Thymus (tissue), 11 donors: Measurements from ENCODE around the gene PAM16. TPM values are rescaled to one million over a fixed set of nuclear protein-coding genes. Genes with fewer than 3 reads are reported as not detected.

Experiments used
- DNase-seq, 9 donors: peaks; one replicate each; pipeline ENCODE4 v3.0.0-alpha.2; 2013; ENCODE audit warnings: low spot score in 9 of 9, low read depth in 6 of 9, missing footprints in 1 of 9
- H3K27ac ChIP-seq, 2 donors: one replicate each; pipeline ENCODE4 v1.5.1; 2013; ENCODE audit warnings: control low read depth in 1 of 2, low read depth in 1 of 2, low read length in 1 of 2, mild to moderate bottlenecking in 1 of 2, moderate library complexity in 1 of 2
- H3K27me3 ChIP-seq, 2 donors: one replicate each; pipeline ENCODE4 v1.5.1; 2013; ENCODE audit warnings: low read length in 1 of 2; ENCODE audit not compliant: control insufficient read depth in 2 of 2, insufficient read depth in 1 of 2
- H3K36me3 ChIP-seq, 2 donors: one replicate each; pipeline ENCODE4 v1.5.1; 2013; ENCODE audit warnings: low read length in 1 of 2, mild to moderate bottlenecking in 1 of 2, moderate library complexity in 1 of 2; ENCODE audit not compliant: control insufficient read depth in 2 of 2, insufficient read depth in 2 of 2
- H3K4me1 ChIP-seq, 2 donors: one replicate each; pipeline ENCODE4 v1.5.1; 2013; ENCODE audit warnings: low read length in 2 of 2; ENCODE audit not compliant: control insufficient read depth in 2 of 2, insufficient read depth in 2 of 2
- H3K4me3 ChIP-seq, 2 donors: one replicate each; pipeline ENCODE4 v1.5.1; 2013; ENCODE audit warnings: low read length in 2 of 2, control low read depth in 1 of 2, mild to moderate bottlenecking in 1 of 2
- H3K9me3 ChIP-seq, 2 donors: one replicate each; pipeline ENCODE4 v1.5.1; 2013; ENCODE audit warnings: low read length in 1 of 2, mild to moderate bottlenecking in 1 of 2; ENCODE audit not compliant: control insufficient read depth in 2 of 2, insufficient read depth in 1 of 2
- WGBS: extraction: QIAGEN DNeasy Blood & Tissue Kit; methylation state at CpG from one replicate; pipeline ENCODE4 v1.1.7; 2013; 5-methylcytosine and 5-hydroxymethylcytosine counted together
- polyA plus RNA-seq: library from polyadenylated mRNA; stranded (reverse); fragments of 200-250 nt; gene quantifications from one replicate; pipeline ENCODE4 v1.2.3, GENCODE V29; 2013
- total RNA-seq: library from RNA; stranded (reverse); fragments of 120-200 nt; gene quantifications from one replicate; pipeline ENCODE4 v1.2.4, GENCODE V29; 2013
- donor health status: healthy.

PAM16 gene
- total and polyA plus RNA-seq, 2 donors = 33.2 to 86.9 TPM

GRCh38 chr16:4328782-4329775, 22.0 kb downstream of the PAM16 start:
- no peaks in the 10 kb centered on the region for H3K36me3 ChIP-seq
- no peak for DNase-seq
- peaks cover 13 to 34% of the 10 kb centered on the region in 2 donors for H3K27me3 ChIP-seq
- 85% methylated on average over 17 of the region's 17 CpGs for WGBS
- peaks cover 0 to 14% of the 10 kb centered on the region in 2 donors for H3K4me1 ChIP-seq
- H3K9me3 ChIP-seq = peaks cover 0 to 4% of the 10 kb centered on the region in 2 donors
- no peak overlapping the region for H3K27ac ChIP-seq
- H3K4me3 ChIP-seq = no peak overlapping the region

GRCh38 chr16:4328046-4328781, 22.9 kb downstream of the PAM16 start:
- peak overlapping the region; percentile 37 to 47 for H3K4me3 ChIP-seq
- H3K27me3 ChIP-seq = peaks cover 13 to 34% of the 10 kb centered on the region in 2 donors
- H3K9me3 ChIP-seq = peaks cover 0 to 4% of the 10 kb centered on the region in 2 donors
- H3K4me1 ChIP-seq = peaks cover 0 to 17% of the 10 kb centered on the region in 2 donors
- no peaks in the 10 kb centered on the region for H3K36me3 ChIP-seq
- DNase-seq = peak in 4 of 9 donors; percentile 48 to 78 (median 60)
- WGBS = 15% methylated on average over 30 of the region's 30 CpGs
- peak overlapping the region in 1 of 2 donors; percentile 17 for H3K27ac ChIP-seq

GRCh38 chr16:4327386-4328045, 23.6 kb downstream of the PAM16 start:
- Histone ChIP-seq H3K9me3 (peaks cover 0 to 4% of the 10 kb centered on the region in 2 donors), H3K4me3 (peak overlapping the region; percentile 37 to 47), H3K36me3 (no peaks in the 10 kb centered on the region), H3K27me3 (peaks cover 13 to 34% of the 10 kb centered on the region in 2 donors), H3K4me1 (peaks cover 0 to 17% of the 10 kb centered on the region in 2 donors), H3K27ac (no peak overlapping the region)
- DNase-seq = no peak
- 4% methylated on average over 57 of the region's 57 CpGs for WGBS

- peaks cover 13 to 37% of the 10 kb centered on the region in 2 donors for H3K27me3 ChIP-seq
- WGBS = 90% methylated on average over 6 of the region's 6 CpGs
- H3K27ac ChIP-seq = no peak overlapping the region
- H3K36me3 ChIP-seq = no peaks in the 10 kb centered on the region
- H3K4me3 ChIP-seq = no peak overlapping the region
- peaks cover 0 to 20% of the 10 kb centered on the region in 2 donors for H3K4me1 ChIP-seq
- no peak for DNase-seq
- H3K9me3 ChIP-seq = peaks cover 0 to 4% of the 10 kb centered on the region in 2 donors
Observed at GRCh38 chr16:4325253-4325758, 25.8 kb downstream of the PAM16 start.

GRCh38 chr16:4324492-4325252, 26.4 kb downstream of the PAM16 start:
- no peaks in the 10 kb centered on the region for H3K36me3 ChIP-seq
- WGBS = 93% methylated on average over 22 of the region's 22 CpGs
- no peak overlapping the region for H3K27ac ChIP-seq
- DNase-seq = no peak
- no peak overlapping the region for H3K4me3 ChIP-seq
- H3K9me3 ChIP-seq = peaks cover 0 to 4% of the 10 kb centered on the region in 2 donors
- peaks cover 0 to 26% of the 10 kb centered on the region in 2 donors for H3K4me1 ChIP-seq
- H3K27me3 ChIP-seq = peaks cover 13 to 42% of the 10 kb centered on the region in 2 donors

- no peak overlapping the region for H3K4me3 ChIP-seq
- H3K36me3 ChIP-seq = no peaks in the 10 kb centered on the region
- H3K27ac ChIP-seq = peak overlapping the region; percentile 17 to 19
- H3K4me1 ChIP-seq = peaks cover 0 to 33% of the 10 kb centered on the region in 2 donors
- H3K27me3 ChIP-seq = peaks cover 13 to 43% of the 10 kb centered on the region in 2 donors
- peaks cover 0 to 4% of the 10 kb centered on the region in 2 donors for H3K9me3 ChIP-seq
- no peak for DNase-seq
- 89% methylated on average over 12 of the region's 12 CpGs for WGBS
Observed at GRCh38 chr16:4323845-4324488, 27.2 kb downstream of the PAM16 start.

- peaks cover 10 to 42% of the 10 kb centered on the region in 2 donors for H3K27me3 ChIP-seq
- 92% methylated on average over 21 of the region's 21 CpGs for whole genome bisulfite sequencing
- peaks cover 0 to 3% of the 10 kb centered on the region in 2 donors for H3K9me3 ChIP-seq
- H3K4me1 ChIP-seq = peaks cover 0 to 32% of the 10 kb centered on the region in 2 donors
- H3K4me3 ChIP-seq = no peak overlapping the region
- no peak for DNase-seq
- H3K36me3 ChIP-seq = no peaks in the 10 kb centered on the region
- H3K27ac ChIP-seq = peak overlapping the region in 1 of 2 donors; percentile 19
Observed at GRCh38 chr16:4323071-4323844, 27.9 kb downstream of the PAM16 start.
